Ovary (tissue), 3 donors: ENCODE results near the gene FAM234A.

Experiments used
- EP300 ChIP-seq: sonication (generic); formaldehyde crosslinking; IDR thresholded peaks from one replicate; pipeline ENCODE4 v1.6.1; 2017; ENCODE audit warnings: antibody characterized with exemption
- POLR2A ChIP-seq: fragments of 450-650 bp; IDR thresholded peaks from one replicate; pipeline ENCODE4 v1.6.1; 2017; ENCODE audit warnings: antibody characterized with exemption, mild to moderate bottlenecking, moderate library complexity
- TF ChIP-seq, protein P1 (sequence below), 3 donors: fragments of 450-650 bp in 2 of 3; fragments of 200-600 bp in 1 of 3; IDR thresholded peaks; one replicate each; pipeline versions ENCODE4 v1.5.1 to v1.8.0; 2016 to 2022; ENCODE audit warnings: antibody characterized with exemption in 3 of 3, mild to moderate bottlenecking in 1 of 3
- donor health status: DM: no; HTN: no; CAD: no.

DNA sequence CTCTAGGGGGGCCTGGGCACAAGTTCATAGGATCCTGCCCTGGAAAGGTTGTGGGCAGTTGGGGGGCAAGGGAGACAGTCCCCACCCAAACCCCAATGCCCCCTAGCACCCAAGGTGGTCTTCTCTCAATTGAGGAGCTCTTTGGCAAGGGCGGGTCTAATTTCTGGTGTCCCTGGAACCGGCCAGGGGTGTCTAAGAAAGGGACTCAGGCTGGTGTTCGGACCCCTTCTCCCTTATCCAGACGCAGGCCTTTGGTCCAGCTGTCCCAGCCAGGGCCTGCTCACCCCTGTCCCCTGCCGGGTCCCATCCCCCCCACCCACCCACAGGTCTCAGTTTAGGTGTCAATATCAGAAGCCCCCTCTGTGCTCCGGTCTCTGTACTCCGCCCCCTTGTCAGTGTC lies 44.9 kb downstream of the FAM234A start:
- TF ChIP-seq, protein P1, sequence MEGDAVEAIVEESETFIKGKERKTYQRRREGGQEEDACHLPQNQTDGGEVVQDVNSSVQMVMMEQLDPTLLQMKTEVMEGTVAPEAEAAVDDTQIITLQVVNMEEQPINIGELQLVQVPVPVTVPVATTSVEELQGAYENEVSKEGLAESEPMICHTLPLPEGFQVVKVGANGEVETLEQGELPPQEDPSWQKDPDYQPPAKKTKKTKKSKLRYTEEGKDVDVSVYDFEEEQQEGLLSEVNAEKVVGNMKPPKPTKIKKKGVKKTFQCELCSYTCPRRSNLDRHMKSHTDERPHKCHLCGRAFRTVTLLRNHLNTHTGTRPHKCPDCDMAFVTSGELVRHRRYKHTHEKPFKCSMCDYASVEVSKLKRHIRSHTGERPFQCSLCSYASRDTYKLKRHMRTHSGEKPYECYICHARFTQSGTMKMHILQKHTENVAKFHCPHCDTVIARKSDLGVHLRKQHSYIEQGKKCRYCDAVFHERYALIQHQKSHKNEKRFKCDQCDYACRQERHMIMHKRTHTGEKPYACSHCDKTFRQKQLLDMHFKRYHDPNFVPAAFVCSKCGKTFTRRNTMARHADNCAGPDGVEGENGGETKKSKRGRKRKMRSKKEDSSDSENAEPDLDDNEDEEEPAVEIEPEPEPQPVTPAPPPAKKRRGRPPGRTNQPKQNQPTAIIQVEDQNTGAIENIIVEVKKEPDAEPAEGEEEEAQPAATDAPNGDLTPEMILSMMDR (IDR thresholded peaks at IDR 0.05): no peak
- no peak for TF ChIP-seq POLR2A
- no peak for TF ChIP-seq EP300
